HG03565 (cell line): ENCODE results near the gene UBALD2.

Experiments used
- ATAC-seq: cut with Tn5 transposase; IDR thresholded peaks from one replicate; pipeline ENCODE4 v1.9.1; 2021; ENCODE audit warnings: mild to moderate bottlenecking, moderate library complexity; ENCODE audit not compliant: unreplicated experiment

Gene UBALD2

DNA sequence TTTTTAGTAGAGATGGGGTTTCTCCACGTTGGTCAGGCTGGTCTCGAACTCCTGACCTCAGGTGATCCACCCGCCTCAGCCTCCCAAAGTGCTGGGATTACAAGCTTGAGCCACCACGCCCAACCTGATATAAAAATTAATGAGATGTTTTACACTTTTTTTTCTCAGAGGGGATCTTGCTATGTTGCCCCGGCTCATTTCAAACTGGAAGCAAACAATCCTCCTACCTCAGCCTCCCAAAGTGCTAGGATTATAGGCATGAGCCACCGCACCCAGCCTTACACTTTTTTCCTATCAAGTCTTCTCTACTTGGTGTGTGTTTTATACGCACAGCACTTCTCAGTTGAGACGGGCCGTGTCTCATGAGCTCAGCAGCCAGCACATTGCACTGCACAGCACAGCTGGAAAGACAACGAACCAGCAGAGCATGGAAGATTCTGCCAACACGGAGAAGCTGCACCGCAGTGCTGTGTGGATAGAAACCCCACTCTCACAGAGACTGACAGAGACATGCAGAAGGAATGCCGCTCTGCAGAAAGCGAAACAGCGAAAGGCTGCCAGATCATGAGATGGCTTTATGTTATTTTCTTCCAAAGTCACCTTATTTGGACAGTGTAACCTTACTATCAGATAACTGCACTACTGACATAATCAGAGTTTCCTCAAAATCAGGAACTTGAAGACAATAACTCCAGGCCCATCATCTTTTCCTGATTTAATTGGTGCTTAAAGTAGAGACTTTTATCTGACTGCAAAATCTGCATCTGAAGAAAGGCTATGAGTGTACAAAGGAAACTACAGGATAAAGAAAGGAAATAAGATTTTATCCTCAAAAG, 49.5 kb downstream of the UBALD2 start:
- ATAC-seq, result no peak

DNA sequence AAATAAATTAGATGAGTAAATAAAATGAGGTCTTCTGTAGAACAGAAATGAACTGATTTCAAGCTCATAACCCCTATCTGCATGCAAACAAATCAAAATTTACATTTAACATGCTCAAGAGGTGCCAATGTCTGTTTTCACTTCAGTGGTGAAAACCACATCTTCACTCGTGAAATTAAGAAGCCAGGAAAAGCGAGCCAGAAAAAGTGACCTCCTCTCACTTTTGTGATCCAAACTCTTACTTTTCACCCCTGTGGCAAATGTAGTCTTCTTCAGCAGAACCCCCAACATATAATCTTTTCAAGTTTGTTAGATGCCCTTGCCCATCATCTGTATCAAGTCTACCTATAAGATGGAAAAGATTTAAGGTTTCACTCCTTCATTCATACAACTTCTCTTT, 52.4 kb downstream of the UBALD2 start:
- ATAC-seq, result no peak

DNA sequence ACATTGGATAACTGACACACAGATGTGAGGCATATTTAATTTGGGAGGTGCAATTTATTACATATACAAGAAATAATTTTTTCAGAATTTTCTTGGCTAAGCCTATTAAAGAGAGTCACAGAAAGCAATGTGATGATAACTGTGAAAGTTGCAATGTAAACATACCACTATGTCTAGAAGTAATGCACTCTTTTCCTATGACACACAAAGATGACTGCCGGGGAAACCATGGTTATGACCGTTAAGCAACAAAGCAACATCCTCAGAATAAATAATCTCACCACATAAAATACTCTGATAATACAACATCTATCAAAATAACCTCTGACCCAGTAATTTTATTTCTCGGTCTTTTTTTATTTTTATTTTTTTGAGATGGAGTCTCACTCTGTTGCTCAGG, 53.4 kb downstream of the UBALD2 start:
- no peak for ATAC-seq
